ENCODE results near the gene FBXL16.
A peak's percentile ranks its signal among the peaks of the same experiment; 100 is the strongest.
"Not testable (repeated sequence)": the region's sequence is repeated elsewhere in the genome, so short reads cannot be mapped to it uniquely, and the experiment has no call there.

FBXL16 gene, protein sequence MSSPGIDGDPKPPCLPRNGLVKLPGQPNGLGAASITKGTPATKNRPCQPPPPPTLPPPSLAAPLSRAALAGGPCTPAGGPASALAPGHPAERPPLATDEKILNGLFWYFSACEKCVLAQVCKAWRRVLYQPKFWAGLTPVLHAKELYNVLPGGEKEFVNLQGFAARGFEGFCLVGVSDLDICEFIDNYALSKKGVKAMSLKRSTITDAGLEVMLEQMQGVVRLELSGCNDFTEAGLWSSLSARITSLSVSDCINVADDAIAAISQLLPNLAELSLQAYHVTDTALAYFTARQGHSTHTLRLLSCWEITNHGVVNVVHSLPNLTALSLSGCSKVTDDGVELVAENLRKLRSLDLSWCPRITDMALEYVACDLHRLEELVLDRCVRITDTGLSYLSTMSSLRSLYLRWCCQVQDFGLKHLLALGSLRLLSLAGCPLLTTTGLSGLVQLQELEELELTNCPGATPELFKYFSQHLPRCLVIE

DNA sequence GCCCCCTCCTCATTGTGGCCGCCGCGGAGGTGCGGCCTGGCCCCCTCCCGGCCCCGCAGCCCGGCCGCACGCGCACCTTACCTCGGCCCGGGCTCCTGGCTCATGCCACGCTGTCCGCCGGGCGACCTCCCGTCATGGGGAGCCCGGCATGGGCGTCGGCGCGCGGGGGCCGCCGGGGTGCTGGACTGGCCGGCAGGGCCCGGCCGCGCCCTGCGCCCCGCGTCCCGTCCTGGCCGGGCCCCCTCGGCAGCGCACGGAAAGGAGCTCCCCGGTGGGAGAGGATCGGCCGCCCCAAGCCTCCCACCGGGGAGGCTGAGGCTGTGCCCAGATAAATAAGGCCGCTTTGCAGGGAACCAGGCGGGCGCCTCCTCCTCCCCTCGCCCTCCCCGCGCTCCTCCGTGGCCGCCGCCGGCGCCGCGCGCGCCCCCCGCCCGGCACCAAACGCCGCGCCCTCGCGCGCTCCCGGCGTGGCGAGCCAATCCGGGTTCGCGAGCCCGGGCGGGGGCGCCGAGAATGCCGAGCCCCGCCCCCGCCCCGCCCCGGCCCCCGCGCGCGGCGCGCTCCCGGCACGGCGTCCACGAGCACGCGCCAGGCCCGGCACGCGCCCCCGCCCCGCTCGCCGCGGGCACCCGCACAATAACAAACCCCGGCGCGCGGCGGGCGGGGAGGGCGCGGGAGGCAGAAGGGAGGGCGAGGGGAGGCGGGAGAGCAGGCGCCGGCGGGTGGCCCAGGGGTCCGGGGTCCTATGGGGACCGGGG lies at the start of gene FBXL16:
Gene FBXL16 (minus strand): TSS at position 371 of the 758 bp plus-strand sequence. CDS start 8,396 bp downstream, outside the sequence.
- no peak for DNase-seq (ENCODE audit: low spot score)

DNA sequence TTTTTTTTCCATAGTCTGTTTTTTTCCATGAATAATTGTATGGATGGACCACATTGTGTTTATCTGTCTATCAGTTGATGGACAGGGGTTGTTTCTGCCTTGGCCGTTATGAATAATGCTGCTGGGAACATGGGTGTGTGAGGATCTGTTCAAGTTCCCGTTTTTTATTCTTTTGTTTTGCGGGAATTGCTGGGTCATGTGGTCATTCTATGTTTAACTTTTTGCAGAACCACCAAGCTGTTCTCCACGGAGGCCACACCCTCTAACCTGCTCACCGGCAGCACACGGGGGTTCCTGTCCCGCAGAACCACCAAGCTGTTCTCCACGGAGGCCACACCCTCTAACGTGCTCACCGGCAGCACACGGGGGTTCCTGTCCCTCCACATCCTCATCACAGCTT lies 49.1 kb upstream of the FBXL16 start:
- no peak for DNase-seq (ENCODE audit: low spot score)

DNA sequence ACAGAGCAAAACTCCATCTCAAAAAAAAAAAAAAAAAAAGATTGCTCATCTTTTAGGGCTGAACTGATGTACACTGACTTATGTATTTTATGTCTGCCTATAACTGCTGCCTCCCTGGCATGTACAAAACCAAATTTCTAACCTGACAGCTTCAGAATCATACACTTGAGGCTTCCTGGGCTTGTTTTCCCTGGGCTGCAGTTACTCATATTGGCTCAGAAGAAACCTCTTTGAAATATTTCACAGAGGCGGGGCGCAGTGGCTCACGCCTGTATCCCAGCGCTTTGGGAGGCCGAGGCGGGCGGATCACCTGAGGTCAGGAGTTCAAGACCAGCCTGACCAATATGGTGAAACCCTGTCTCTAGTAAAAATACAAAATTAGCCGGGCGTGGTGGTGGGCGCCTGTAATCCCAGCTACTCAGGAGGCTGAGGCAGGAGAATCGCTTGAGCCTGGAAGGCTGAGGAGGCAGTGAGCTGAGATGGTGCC lies 48.6 kb upstream of the FBXL16 start:
- not testable (repeated sequence) for DNase-seq (ENCODE audit: low spot score)

DNA sequence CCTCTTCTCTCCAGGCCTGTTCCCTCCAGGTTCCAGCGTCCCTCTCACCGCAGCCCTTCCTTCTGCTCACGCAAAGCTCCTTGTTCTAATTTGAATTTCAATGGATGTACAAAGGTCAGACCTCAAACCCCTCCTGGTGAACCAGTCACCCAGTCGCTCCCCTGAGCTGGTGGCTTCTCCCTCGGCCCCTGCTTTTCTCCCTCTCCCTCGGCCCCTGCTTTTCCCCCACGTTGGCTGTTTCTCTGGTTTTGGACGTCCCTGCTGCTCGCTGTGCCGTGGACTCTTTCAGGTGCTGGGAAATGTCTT lies 46.4 kb upstream of the FBXL16 start:
- DNase-seq (ENCODE audit: low spot score), result no peak

DNA sequence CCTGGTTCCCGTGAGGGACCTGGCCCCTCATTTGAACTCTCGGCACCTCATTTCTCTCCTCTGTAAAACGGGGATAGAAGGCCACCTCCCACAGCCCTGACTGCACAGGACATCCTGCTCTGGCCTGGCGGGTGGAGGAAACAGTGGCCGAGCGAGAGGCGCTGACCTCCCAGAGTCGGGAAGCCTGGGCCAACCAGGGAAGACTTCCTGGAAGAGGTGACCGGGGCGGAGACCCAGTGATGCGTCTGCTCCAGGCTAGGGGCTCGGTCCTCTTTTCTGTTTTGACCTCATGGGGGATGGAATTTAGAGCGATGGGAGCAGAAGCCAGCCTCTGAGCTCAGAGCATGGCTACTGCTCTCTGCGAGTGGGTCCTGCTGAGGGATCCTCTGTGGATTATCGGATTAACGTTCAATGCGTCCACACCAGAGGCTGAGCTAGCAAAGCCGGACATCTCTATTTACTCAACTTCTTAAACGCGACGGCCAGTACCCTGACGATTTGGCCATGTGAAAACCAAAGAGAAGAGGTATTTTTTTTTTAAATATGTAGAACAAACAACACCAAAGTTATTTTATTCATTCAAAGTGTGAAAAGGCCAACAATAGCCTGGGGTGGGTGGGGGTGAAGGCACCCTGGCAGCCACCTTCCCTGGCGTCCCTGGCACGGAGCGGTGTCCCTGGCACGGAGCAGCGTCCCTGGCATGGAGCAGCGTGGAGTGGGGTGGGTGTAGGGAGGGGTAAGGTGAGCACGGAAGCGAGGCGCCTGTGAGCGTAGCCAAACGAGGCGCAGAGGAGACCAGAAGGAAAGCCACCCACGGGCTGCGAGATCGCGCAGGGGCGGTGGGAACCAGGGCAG lies 45.8 kb upstream of the FBXL16 start:
- DNase-seq (ENCODE audit: low spot score), result no peak

DNA sequence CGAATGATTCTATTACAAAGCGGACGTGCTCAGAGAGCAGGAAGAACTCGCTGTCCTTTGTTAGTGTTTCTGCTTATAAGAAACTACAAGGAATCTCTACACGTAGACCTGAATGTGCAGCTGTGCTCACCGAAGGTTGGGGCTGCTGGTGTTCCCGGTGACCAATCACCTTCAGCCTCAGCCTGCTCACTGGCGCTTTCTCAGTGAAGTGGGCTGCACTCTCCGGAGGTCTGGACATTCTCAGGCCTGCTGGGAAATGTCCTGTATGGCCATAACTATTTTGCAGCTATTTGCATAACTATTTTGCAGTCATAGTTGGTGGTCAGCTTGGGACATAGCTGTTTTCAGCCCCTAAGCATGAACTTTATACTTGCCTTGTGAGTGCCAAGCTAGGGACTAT lies 44.9 kb upstream of the FBXL16 start:
- DNase-seq (ENCODE audit: low spot score), result no peak

DNA sequence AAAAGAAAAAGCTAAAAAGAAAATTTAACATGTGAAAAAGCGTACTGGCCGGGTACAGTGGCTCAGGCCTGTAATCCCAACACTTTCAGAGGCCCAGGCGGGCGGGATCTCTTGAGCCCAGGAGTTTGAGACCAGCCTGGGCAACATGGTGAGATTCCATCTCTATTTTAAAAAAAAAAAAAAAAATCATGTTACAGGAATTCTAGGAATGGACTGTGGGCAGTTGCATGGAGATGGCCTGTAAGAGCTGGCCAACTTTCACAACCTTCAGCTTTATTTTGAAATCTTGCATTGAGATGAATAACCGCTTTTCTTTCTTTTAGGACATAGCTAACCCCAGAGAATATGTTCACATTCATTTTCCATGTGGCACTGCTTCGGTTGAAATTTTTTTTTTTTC lies 43.4 kb upstream of the FBXL16 start:
- no peak for DNase-seq (ENCODE audit: low spot score)

DNA sequence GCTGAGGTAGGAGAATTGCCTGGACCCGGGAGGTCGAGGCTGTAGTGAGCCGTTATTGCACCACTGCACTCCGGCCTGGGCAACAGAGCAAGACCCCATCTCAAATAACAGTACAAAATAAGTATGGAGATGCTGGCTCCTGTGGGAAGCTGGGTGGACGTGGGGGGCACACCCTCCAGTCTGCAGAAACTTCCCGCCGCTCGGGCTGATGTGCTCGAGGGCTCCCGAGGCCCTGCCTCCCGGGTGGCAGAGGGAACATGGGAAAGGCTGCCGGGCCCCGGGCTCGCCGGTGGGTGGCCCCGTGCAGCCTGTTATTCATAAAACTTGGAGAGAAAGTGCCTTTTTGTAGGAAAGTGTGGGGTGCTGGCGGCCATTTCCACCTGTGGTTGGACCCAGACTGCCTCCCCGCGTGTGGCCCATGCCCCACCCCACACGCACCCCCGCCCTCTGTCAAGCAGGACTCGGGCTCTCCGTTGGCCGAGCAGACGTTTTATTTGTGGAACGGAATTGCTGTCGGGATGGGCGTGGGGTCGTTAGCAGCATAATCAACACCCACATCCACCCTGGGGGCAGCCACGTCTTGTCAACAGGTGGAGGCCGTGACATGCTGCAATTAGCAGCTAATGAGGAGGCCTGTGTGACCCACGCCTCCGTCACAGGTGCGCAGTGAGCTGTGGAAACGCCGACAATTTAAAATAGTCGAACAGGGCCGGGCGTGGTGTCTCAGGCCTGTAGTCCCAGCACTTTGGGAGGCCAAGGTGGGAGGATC lies 42.6 kb upstream of the FBXL16 start:
- no peak for DNase-seq (ENCODE audit: low spot score)

DNA sequence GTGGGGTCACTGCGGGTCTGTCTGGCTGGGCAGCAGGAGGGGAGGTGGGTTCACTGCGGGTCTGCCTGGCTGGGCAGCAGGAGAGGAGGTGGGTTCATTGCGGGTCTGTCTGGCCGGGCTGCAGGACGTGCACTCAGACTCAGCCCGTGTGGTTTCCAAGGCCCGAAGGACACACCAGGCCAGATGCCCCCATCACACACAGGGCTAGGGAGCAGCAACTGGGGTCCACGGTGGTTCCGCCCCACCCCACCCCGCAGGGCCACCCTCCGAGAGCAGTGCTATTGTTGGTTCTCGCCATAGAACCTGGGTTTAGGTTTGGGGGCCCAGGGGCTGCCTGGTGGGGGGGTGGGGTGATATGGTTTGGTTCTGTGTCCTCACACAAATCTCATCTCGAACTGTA lies 41.0 kb upstream of the FBXL16 start:
- no peak for DNase-seq (ENCODE audit: low spot score)

DNA sequence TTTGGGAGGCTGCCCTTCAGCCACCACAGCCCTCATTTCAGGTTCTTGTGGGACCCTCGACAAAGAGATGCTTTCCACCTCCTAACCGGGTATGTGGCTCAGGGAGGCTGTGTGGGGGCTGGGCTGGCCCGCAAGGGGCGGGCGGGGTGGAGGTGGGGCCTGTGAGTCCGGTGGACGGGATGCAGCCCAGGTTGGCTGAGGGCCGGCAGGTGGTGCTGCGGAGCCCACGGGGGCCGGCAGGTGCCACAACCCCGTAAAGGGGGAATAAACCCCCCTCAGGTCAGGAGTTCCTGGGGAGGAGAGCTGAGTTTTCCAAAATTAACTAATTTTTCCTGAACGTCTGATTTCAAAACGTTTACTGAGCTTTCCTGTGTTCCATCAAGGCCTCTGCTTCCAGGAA lies 40.1 kb upstream of the FBXL16 start:
- DNase-seq (ENCODE audit: low spot score), result peak; percentile 46

DNA sequence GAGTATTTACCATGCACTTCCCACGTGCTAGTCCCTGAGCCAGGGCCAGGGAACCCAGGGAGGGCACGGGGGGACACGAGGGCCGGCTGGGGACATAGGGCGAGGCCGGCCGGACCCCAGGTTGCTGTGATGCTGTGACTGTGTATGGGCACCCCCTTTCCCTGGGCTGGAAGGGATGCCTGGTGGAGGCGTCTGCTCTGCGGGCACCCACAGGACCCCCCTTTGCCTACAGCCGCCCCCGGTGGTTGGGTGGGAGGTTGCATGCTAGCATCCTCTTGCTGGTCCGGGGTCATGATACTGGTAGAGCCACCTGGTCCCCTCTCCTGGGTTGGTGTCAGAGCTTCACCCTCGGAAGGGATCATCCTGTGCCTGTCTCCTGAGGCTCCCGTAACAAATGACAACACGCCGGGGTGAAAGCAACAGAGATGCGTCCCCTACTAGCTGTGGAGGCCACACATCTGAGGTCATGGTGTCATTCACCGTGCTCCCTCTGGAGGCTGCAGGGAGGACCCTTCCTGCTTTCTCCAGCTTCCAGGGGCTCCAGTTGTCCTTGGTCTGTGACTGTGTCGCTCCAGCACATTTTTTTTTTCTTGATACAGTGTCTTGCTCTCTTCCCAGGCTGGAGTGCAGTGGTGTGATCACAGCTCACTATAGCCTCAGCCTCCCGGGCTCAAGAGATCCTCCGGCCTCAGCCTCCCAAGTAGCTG lies 38.3 kb upstream of the FBXL16 start:
- no peak for DNase-seq (ENCODE audit: low spot score)

DNA sequence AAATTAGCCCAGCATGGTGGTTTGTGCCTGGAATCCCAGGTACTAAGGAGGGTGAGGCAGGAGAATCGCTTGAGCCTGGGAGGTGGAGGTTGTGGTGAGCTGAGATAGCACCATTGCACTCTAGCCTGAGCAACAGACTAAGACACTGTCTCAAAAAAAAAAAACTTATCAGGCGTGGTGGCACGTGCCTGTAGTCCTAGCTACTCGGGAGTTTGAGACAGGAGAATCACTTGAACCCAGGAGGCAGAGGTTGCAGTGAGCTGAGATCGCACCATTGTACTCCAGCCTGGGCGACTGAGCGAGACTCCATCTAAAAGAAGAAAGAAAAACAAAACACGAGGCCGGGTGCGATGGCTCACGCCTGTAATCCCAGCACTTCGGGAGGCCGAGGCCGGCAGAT lies 37.3 kb upstream of the FBXL16 start:
- not testable (repeated sequence) for DNase-seq (ENCODE audit: low spot score)

DNA sequence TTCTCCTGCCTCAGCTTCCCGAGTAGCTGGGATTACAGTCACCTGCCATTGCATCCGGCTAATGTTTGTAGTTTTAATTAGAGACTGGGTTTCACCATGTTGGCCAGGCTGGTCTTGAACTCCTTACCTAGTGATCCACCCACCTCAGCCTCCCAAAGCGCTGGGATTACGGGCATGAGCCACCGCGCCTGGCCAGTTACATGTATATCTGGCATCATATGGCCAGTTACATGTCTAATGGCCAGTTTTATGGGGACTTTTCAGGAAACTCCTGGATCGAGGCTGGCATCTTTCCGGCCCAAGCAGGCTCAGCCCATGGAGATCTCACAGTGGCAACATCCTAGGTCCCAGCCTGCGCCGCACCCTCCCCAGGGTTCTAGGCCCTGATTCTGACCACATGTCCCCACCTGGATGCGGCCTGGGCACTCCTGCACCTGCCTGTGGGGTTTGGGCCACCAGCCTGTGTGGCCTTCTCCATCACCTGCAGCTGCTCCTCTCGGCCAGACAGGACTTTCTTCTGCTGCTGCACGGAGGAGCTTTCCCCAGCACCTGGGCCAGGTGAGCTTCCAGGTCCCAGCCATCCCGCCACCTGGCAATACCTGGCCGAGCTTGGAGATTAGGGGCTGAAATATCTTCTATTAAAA lies 36.5 kb upstream of the FBXL16 start:
- no peak for DNase-seq (ENCODE audit: low spot score)

DNA sequence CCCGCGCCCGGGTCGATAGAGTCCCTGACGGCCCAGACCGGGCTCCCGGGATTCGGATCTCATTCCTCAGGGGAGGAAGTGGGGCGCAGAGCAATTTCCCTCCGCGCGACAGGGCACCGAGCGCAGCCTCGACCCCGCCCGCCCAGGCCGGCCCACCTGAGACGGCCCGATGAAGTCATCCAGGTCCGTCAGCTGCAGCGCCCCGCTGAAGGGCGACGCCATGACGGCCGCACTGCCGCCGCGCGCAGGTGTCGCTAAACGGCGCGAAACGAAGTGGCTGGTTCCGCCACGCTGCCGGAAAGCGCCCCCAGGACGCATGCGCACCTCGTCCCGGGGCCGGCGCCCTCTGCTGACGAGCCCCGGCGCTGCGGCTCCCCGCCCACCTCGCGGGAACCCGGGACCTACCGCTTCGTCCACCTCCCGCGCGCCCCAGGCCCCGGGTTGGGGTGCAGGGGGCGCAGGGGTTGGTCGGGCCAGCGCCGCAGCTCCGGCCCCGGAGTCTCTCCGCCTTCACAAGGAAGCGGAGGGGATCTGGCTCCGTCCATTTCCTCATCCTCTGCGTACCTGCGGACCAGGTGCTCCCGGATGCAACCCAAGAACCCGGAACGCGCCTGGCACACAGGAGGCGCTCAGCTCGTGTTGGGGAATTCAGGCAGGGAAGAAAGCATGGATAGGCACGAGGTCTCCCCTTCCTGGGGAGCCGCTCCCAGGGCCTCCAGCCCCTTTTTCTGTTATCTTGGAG lies 35.3 kb upstream of the FBXL16 start, which contains the start of gene CIAO3:
Gene CIAO3 (minus strand): TSS at position 234 of the 742 bp plus-strand sequence. CDS start 12 bp downstream, at position 222.
- DNase-seq (ENCODE audit: low spot score), result peak; percentile 92

DNA sequence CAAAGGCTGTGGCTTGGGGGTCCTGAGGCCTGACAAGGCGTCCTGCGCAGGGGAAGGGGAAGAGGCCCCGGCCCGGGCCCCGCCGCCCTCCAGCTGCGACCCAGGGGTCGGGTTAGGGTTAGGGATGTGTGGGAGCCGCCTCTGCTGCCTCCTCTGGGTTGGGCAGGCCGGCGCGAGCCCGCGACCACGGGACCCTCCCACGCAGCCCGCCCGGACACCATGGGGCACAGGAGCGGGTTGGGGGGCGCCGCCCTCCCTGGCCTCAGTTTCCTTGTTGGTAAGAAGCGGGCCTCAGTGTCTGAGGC lies 34.8 kb upstream of the FBXL16 start:
- DNase-seq (ENCODE audit: low spot score), result no peak

DNA sequence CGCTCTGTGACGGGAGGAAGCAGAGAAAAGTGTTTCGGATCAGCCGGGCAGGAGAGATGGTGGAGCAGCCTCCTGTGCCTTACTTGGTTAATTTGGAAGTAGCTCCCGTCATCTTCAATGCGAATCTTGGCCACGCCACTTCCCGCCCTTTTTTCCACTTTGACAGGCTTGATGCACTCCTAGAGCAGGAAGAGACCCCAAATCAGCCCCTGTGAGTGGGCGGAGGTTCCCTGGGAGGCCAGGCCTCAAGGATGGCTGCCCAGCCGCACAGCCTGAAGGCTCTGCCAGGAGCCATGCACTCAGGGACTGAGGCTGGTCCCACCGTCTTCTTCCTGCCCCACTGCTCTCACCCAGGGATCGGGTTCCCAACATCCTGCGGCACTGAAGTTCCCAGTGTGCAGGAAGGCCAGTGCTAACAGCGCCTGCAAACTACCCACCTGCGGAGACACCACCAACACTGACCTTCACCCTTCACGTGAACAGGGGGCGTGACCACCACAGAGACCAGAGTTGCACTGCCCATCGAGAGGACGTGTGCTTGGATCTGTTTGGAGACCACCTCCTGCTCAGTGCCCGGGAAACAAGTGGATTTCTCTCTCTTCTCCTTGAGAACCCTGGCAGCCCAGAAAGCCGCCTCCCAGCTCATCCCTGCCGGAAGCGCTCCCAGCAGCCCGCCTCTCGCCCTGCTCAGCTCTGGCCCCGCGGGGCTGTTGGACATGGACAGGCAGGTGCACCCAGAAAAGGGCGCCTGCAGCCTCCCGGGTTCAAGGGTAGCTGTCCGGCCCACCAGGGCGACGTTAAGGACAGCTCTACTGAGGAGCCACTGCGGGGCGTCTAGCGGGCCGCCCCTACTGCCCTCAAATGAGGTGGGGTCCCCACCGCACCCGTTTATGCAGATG lies 34.2 kb upstream of the FBXL16 start:
- no peak for DNase-seq (ENCODE audit: low spot score)

DNA sequence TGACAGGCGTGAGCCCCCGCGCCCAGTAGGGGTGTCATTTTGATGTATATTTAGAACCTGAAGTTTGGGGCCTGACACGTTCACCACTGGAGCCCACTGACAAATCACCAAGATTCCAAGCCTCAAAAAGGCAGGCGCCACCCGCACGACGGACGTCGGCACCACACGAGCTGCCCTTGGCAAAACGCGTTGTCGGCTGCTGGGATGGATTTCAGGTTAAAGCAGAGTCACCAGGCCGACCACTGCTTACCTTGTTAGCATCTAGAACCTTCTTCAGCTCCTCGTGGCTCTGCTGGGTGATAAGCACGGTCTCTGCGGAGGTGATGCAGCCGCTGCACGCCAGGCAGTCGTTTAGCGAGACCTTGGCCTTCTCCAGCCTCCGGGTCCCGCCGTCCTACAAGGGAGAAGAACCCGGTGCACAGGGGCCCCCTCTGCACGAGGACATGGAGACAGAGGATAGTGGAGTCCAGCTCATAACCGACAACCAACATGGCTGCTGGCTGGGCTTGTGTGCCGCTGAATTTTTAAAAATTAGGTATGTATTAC lies 31.4 kb upstream of the FBXL16 start:
- no peak for DNase-seq (ENCODE audit: low spot score)

DNA sequence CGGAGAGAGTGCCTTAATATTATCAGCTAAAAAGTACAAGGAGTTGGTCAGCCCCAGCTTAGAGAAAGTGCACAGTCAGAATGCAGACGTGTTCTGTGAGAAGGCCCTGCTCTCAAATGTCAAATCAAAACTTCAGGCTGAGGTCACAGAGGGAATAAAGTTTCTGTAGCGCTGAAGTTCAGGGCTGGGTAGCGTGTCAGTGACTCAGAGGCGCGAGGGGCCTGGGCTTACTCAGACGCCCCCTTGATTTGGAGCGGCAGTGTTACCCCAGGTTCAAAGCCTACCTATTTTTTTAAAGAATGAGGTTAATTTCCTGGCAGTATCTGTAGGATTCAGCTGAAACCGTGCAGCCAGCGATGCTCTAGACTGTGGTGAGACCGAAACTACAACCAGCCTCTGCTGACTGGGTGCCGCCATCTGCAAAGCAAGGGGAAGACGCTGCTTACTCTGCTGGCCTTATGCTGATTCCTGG lies 30.4 kb upstream of the FBXL16 start:
- no peak for DNase-seq (ENCODE audit: low spot score)

Data from germinal center (tissue), 1 donor.